ENCODE results near the gene SPATA31C1. TPM values are rescaled to one million over a fixed set of nuclear protein-coding genes. Genes with fewer than 3 reads are reported as not detected.
"Not testable (repeated sequence)": the region's sequence is repeated elsewhere in the genome, so short reads cannot be mapped to it uniquely, and the experiment has no call there.

Gene SPATA31C1
- total RNA-seq, 2 experiments from 2014 or later: not detected

- H3K27me3 Mint-ChIP-seq: peaks cover 11% of the 10 kb centered on the region
Observed at GRCh38 chr9:87890837-87891236, 26.9 kb upstream of the SPATA31C1 start.

GRCh38 chr9:87891754-87892153, 26.0 kb upstream of the SPATA31C1 start:
- DNase-seq: no peak
- Mint-ChIP-seq H3K4me3 (no peak overlapping the region), H3K27me3 (peaks cover 11% of the 10 kb centered on the region), H3K9me3 (no peaks in the 10 kb centered on the region), H3K4me1 (no peaks in the 10 kb centered on the region), H3K36me3 (ENCODE audit: low read depth) (no peaks in the 10 kb centered on the region), H3K27ac (no peak overlapping the region)
- ChIA-PET CTCF (no interaction called here), POLR2A (no interaction called here)

More at GRCh38 chr9:87890837-87891236, 26.9 kb upstream of the SPATA31C1 start:
- no peak overlapping the region for H3K27ac Mint-ChIP-seq
- no peaks in the 10 kb centered on the region for H3K4me1 Mint-ChIP-seq
- no peak overlapping the region for H3K4me3 Mint-ChIP-seq
- H3K36me3 Mint-ChIP-seq (ENCODE audit: low read depth): no peaks in the 10 kb centered on the region
- ChIA-PET POLR2A (no interaction called here), CTCF (no interaction called here)
- no peaks in the 10 kb centered on the region for H3K9me3 Mint-ChIP-seq
- DNase-seq: no peak

GRCh38 chr9:87892956-87893355, 24.8 kb upstream of the SPATA31C1 start:
- Mint-ChIP-seq H3K4me1 (no peaks in the 10 kb centered on the region), H3K36me3 (ENCODE audit: low read depth) (no peaks in the 10 kb centered on the region), H3K9me3 (no peaks in the 10 kb centered on the region), H3K4me3 (no peak overlapping the region), H3K27me3 (peaks cover 18% of the 10 kb centered on the region), H3K27ac (no peak overlapping the region)
- CTCF ChIA-PET: no interaction called here
- DNase-seq: no peak
- POLR2A ChIA-PET: no interaction called here

- POLR2A ChIA-PET: no interaction called here
Observed at GRCh38 chr9:87894998-87895625, 22.6 kb upstream of the SPATA31C1 start.

GRCh38 chr9:87896891-87897290, 20.9 kb upstream of the SPATA31C1 start:
- POLR2A ChIA-PET: no interaction called here
- peaks cover under 1% of the 10 kb centered on the region for H3K9me3 Mint-ChIP-seq
- H3K36me3 Mint-ChIP-seq (ENCODE audit: low read depth): no peaks in the 10 kb centered on the region
- H3K4me1 Mint-ChIP-seq: no peaks in the 10 kb centered on the region
- H3K4me3 Mint-ChIP-seq: no peak overlapping the region
- no peak overlapping the region for H3K27ac Mint-ChIP-seq
- peaks cover 26% of the 10 kb centered on the region for H3K27me3 Mint-ChIP-seq
- CTCF ChIA-PET: no interaction called here
- no peak for DNase-seq

More at GRCh38 chr9:87894998-87895625, 22.6 kb upstream of the SPATA31C1 start:
- peaks cover 22% of the 10 kb centered on the region for H3K27me3 Mint-ChIP-seq
- no peaks in the 10 kb centered on the region for H3K4me1 Mint-ChIP-seq
- CTCF ChIA-PET: no interaction called here
- no peak for DNase-seq
- H3K27ac Mint-ChIP-seq: no peak overlapping the region
- no peak overlapping the region for H3K4me3 Mint-ChIP-seq
- no peaks in the 10 kb centered on the region for H3K9me3 Mint-ChIP-seq
- H3K36me3 Mint-ChIP-seq (ENCODE audit: low read depth): no peaks in the 10 kb centered on the region

- H3K9me3 Mint-ChIP-seq: peaks cover 4% of the 10 kb centered on the region
- ChIA-PET POLR2A (no interaction called here), CTCF (interaction anchor here (0.6 kb wide), 1 partner anchor 124 kb away, joined by 3 read pairs; no protein-coding TSS in a partner anchor)
- no peak for DNase-seq
- peaks cover 19% of the 10 kb centered on the region for H3K27me3 Mint-ChIP-seq
- H3K36me3 Mint-ChIP-seq (ENCODE audit: low read depth): no peaks in the 10 kb centered on the region
- no peaks in the 10 kb centered on the region for H3K4me1 Mint-ChIP-seq
- H3K4me3 Mint-ChIP-seq: no peak overlapping the region
- no peak overlapping the region for H3K27ac Mint-ChIP-seq
Observed at GRCh38 chr9:87898151-87898550, 19.6 kb upstream of the SPATA31C1 start.

GRCh38 chr9:87902371-87902770, 15.4 kb upstream of the SPATA31C1 start:
- H3K4me3 Mint-ChIP-seq; DNase-seq; CTCF ChIA-PET; H3K27ac Mint-ChIP-seq; POLR2A ChIA-PET; H3K9me3 Mint-ChIP-seq; H3K36me3 Mint-ChIP-seq (ENCODE audit: low read depth); H3K4me1 Mint-ChIP-seq: not testable (repeated sequence)
- H3K27me3 Mint-ChIP-seq: peaks cover 12% of the 10 kb centered on the region

- ChIA-PET POLR2A (no interaction called here), CTCF (no interaction called here)
- Mint-ChIP-seq H3K4me1 (no peaks in the 10 kb centered on the region), H3K9me3 (no peaks in the 10 kb centered on the region), H3K27ac (no peak overlapping the region), H3K36me3 (ENCODE audit: low read depth) (no peaks in the 10 kb centered on the region), H3K27me3 (peaks cover 2% of the 10 kb centered on the region), H3K4me3 (no peak overlapping the region)
- DNase-seq: no peak
Observed at GRCh38 chr9:87909310-87910041, 8.3 kb upstream of the SPATA31C1 start.

- no peak for DNase-seq
- Mint-ChIP-seq H3K27me3 (peaks cover 2% of the 10 kb centered on the region), H3K4me3 (no peak overlapping the region), H3K36me3 (ENCODE audit: low read depth) (no peaks in the 10 kb centered on the region), H3K9me3 (no peaks in the 10 kb centered on the region), H3K27ac (no peak overlapping the region), H3K4me1 (no peaks in the 10 kb centered on the region)
- ChIA-PET CTCF (no interaction called here), POLR2A (no interaction called here)
Observed at GRCh38 chr9:87910821-87911220, 6.9 kb upstream of the SPATA31C1 start.

- CTCF ChIA-PET; H3K9me3 Mint-ChIP-seq; POLR2A ChIA-PET; H3K4me1 Mint-ChIP-seq; H3K27ac Mint-ChIP-seq; H3K36me3 Mint-ChIP-seq (ENCODE audit: low read depth); H3K27me3 Mint-ChIP-seq; DNase-seq; H3K4me3 Mint-ChIP-seq: not testable (repeated sequence)
Observed at GRCh38 chr9:87919013-87919412, 1.3 kb downstream of the SPATA31C1 start.

GRCh38 chr9:87921561-87921960, 3.8 kb downstream of the SPATA31C1 start:
- H3K9me3 Mint-ChIP-seq; POLR2A ChIA-PET; H3K36me3 Mint-ChIP-seq (ENCODE audit: low read depth): not testable (repeated sequence)

GRCh38 chr9:87923012-87923411, 5.2 kb downstream of the SPATA31C1 start:
- H3K9me3 Mint-ChIP-seq; H3K27me3 Mint-ChIP-seq; CTCF ChIA-PET; H3K4me1 Mint-ChIP-seq; POLR2A ChIA-PET; H3K4me3 Mint-ChIP-seq; H3K27ac Mint-ChIP-seq; H3K36me3 Mint-ChIP-seq (ENCODE audit: low read depth): not testable (repeated sequence)
- peak; percentile 71 for DNase-seq

More at GRCh38 chr9:87921561-87921960, 3.8 kb downstream of the SPATA31C1 start:
- CTCF ChIA-PET, DNase-seq, H3K27me3 Mint-ChIP-seq, H3K4me3 Mint-ChIP-seq, H3K27ac Mint-ChIP-seq, H3K4me1 Mint-ChIP-seq: not testable (repeated sequence)

- DNase-seq; POLR2A ChIA-PET; H3K27me3 Mint-ChIP-seq; H3K4me3 Mint-ChIP-seq; CTCF ChIA-PET; H3K27ac Mint-ChIP-seq; H3K9me3 Mint-ChIP-seq; H3K36me3 Mint-ChIP-seq (ENCODE audit: low read depth); H3K4me1 Mint-ChIP-seq: not testable (repeated sequence)
Observed at GRCh38 chr9:87924851-87925250, 7.1 kb downstream of the SPATA31C1 start.

GRCh38 chr9:87929152-87929551, 11.4 kb downstream of the SPATA31C1 start:
- H3K27me3 Mint-ChIP-seq; H3K27ac Mint-ChIP-seq; H3K36me3 Mint-ChIP-seq (ENCODE audit: low read depth); H3K9me3 Mint-ChIP-seq; CTCF ChIA-PET; POLR2A ChIA-PET; H3K4me3 Mint-ChIP-seq; DNase-seq; H3K4me1 Mint-ChIP-seq: not testable (repeated sequence)

All from activated CD4-positive, alpha-beta memory T cell treated with anti-CD3 and anti-CD28 coated beads, Interleukin-2, amount 10 ng/mL, durations not matched to agents 7 days and 5 days (primary cell).